Endothelial cell (in vitro differentiated cells): ENCODE measurements around the gene SMIM26. TPM values are rescaled to one million over a fixed set of nuclear protein-coding genes. Genes with fewer than 3 reads are reported as not detected.
"Not testable (repeated sequence)": the region's sequence is repeated elsewhere in the genome, so short reads cannot be mapped to it uniquely, and the experiment has no call there.

Experiments
- DNase-seq: peaks from one replicate; pipeline ENCODE4 v3.0.0; 2021; ENCODE audit warnings: low spot score
- H3K27ac Mint-ChIP-seq: one replicate; pipeline ENCODE4 v1.8.0; 2021; ENCODE audit warnings: mixed read lengths, inconsistent platforms; ENCODE audit not compliant: unreplicated experiment
- H3K27me3 Mint-ChIP-seq: one replicate; pipeline ENCODE4 v1.8.0; 2021; ENCODE audit warnings: mild to moderate bottlenecking, moderate library complexity, mixed read lengths, inconsistent platforms; ENCODE audit not compliant: unreplicated experiment
- H3K36me3 Mint-ChIP-seq: one replicate; pipeline ENCODE4 v1.8.0; 2021; ENCODE audit warnings: mild to moderate bottlenecking, low read depth, mixed read lengths, inconsistent platforms; ENCODE audit not compliant: unreplicated experiment
- H3K4me1 Mint-ChIP-seq: one replicate; pipeline ENCODE4 v1.8.0; 2021; ENCODE audit warnings: mild to moderate bottlenecking, mixed read lengths, inconsistent platforms; ENCODE audit not compliant: unreplicated experiment
- H3K4me3 Mint-ChIP-seq: one replicate; pipeline ENCODE4 v1.8.0; 2021; ENCODE audit warnings: mild to moderate bottlenecking, mixed read lengths, inconsistent platforms; ENCODE audit not compliant: unreplicated experiment
- H3K9me3 Mint-ChIP-seq: one replicate; pipeline ENCODE4 v1.8.0; 2021; ENCODE audit warnings: mixed read lengths, inconsistent platforms; ENCODE audit not compliant: unreplicated experiment
- long read RNA-seq: library from polyadenylated mRNA; unstranded; transcript quantifications from one replicate; pipeline ENCODE4 v2.0.0, GENCODE V29; 2020; ENCODE audit not compliant: unreplicated experiment
- total RNA-seq: library from RNA; stranded (reverse); fragmentation: NEBNext Ultra II Directional; extraction: Animal tissue kit (Norgen Biotek cat#: 25700); gene quantifications from one replicate; pipeline ENCODE4 v1.2.1, GENCODE V29; 2021; ENCODE audit not compliant: unreplicated experiment
- TF ChIP-seq, protein P1 (sequence below): fragments of 200-600 bp; sonication (generic); IDR thresholded peaks from one replicate; pipeline ENCODE4 v1.5.0; 2021; ENCODE audit warnings: antibody characterized with exemption; ENCODE audit not compliant: unreplicated experiment

The SMIM26 gene, protein sequence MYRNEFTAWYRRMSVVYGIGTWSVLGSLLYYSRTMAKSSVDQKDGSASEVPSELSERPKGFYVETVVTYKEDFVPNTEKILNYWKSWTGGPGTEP
- 41.0 TPM for total RNA-seq
- long read RNA-seq, transcript SMIM26-202 (2 exons, 575 nt) = major isoform, 16 of 19 reads
- long read RNA-seq, partial matches to known transcripts = 0 of 19 reads
- long read RNA-seq, other reads (novel, unspliced or antisense) = 0 of 19 reads

DNA sequence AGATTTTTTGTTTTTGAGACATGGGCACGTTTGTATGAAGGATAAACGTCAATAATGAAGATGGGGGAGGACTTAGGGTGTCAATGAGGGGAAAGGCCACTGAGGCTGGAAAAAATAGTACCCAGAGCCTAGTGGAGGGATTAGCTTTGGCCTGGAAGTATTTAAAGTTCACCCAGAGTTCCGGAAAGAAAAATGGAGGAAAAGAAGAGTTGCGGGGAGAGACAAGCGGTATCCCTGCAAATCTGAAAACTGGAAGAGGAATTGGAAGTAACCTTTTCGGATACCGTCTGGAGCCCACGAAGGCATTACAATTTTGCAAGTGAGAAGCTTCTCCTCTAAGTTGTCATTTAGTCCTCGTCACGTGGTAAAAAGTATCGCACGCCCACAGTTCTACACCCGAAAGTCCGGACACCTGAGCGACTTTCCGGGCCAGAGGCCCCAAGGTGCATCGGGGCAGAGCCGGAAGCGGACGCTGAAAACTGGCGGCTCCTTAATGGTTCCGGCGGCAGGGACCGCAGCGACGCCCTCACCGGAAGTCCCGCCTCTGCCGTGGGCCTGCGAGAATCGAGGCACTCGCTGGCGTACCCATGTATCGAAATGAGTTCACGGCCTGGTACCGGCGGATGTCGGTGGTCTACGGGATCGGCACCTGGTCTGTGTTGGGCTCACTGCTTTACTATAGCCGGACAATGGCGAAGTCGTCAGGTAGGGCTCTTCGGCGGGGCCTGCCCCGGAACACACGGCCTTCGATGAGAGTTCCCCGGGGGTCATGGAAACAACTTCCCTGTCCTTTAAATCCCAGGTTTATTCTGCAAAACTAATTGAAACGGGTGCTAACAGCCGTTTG, at the start of gene SMIM26:
SMIM26 (plus strand) TSS at position 541 of the 847 bp plus-strand sequence; CDS start at position 588, 47 bp downstream.
- Mint-ChIP-seq H3K4me1 (peaks cover 13% of the 10 kb centered on the region), H3K36me3 (peaks cover 19% of the 10 kb centered on the region), H3K27me3 (peaks cover 10% of the 10 kb centered on the region), H3K27ac (peak within 1 kb of the TSS; percentile 96), H3K4me3 (peak within 1 kb of the TSS; percentile 98), H3K9me3 (peaks cover 6% of the 10 kb centered on the region)
- TF ChIP-seq, protein P1, sequence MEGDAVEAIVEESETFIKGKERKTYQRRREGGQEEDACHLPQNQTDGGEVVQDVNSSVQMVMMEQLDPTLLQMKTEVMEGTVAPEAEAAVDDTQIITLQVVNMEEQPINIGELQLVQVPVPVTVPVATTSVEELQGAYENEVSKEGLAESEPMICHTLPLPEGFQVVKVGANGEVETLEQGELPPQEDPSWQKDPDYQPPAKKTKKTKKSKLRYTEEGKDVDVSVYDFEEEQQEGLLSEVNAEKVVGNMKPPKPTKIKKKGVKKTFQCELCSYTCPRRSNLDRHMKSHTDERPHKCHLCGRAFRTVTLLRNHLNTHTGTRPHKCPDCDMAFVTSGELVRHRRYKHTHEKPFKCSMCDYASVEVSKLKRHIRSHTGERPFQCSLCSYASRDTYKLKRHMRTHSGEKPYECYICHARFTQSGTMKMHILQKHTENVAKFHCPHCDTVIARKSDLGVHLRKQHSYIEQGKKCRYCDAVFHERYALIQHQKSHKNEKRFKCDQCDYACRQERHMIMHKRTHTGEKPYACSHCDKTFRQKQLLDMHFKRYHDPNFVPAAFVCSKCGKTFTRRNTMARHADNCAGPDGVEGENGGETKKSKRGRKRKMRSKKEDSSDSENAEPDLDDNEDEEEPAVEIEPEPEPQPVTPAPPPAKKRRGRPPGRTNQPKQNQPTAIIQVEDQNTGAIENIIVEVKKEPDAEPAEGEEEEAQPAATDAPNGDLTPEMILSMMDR = no peak
- DNase-seq = peak; percentile 83

DNA sequence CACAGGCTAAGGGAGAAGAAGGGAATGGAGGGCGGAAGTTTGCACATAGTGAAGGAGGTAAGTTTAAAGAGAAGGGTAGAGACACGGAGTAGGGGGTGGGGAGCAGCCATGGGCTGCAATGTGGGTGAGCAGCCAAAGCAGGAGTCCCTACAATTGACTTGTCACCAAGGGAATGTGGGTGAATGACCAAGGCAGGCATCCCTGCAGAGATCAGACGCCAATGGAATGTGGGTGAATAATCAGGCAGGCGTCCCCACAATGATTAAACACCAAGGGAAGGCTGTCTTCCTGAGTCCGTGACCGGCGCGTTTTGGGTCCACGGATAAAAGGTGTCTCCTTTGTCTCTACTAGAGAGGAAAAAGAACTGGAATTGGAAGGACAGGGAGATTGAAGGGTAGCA, 45.2 kb upstream of the SMIM26 start:
- DNase-seq, H3K9me3 Mint-ChIP-seq, H3K4me3 Mint-ChIP-seq, H3K27ac Mint-ChIP-seq, H3K4me1 Mint-ChIP-seq, H3K27me3 Mint-ChIP-seq: not testable (repeated sequence)
- H3K36me3 Mint-ChIP-seq = peaks cover 16% of the 10 kb centered on the region

DNA sequence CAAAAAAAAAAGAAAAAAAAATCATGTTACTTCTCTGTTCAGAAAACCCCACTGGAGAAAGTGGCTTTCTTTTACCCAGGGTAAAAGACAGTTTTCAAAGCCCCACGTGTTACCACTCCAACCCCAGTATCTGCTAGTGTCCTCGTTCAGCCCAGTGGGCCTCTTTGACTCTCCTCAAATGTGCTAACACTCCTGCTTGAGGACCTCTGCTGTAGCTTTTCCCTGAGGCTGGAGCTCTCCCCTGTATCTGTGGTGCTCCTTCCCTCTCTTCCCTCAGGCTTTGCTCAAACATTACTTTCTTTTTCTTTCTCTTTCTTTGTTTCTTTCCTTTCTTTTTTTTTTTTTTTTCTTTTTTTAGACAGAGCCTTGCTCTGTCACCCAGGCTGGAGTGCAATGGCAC, 44.2 kb upstream of the SMIM26 start:
- H3K9me3 Mint-ChIP-seq = no peaks in the 10 kb centered on the region
- H3K4me1 Mint-ChIP-seq = no peaks in the 10 kb centered on the region
- no peak overlapping the region for H3K27ac Mint-ChIP-seq
- TF ChIP-seq, protein P1 = no peak
- no peak for DNase-seq
- H3K36me3 Mint-ChIP-seq = peaks cover 22% of the 10 kb centered on the region
- H3K4me3 Mint-ChIP-seq = no peak overlapping the region
- H3K27me3 Mint-ChIP-seq = no peaks in the 10 kb centered on the region

DNA sequence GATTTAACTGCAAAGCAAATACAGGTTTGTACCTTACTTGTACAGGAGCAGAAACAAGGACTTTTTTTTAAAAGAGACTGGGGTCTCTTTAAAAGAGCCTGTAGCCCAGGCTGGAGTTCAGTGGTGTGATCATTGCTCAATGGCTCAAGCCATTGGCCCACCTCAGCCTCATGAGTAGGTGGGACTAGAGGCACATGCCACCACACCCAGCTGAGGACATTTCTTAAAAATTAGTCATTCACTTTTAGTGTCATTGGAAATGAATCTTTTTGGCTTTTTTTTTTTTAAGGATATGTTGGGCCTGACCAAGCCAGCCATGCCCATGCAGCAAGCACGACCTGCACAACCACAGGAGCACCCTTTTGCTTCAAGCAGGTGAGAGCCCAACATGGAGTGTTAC, 42.6 kb upstream of the SMIM26 start:
- DNase-seq = no peak
- H3K36me3 Mint-ChIP-seq = peaks cover 36% of the 10 kb centered on the region

DNA sequence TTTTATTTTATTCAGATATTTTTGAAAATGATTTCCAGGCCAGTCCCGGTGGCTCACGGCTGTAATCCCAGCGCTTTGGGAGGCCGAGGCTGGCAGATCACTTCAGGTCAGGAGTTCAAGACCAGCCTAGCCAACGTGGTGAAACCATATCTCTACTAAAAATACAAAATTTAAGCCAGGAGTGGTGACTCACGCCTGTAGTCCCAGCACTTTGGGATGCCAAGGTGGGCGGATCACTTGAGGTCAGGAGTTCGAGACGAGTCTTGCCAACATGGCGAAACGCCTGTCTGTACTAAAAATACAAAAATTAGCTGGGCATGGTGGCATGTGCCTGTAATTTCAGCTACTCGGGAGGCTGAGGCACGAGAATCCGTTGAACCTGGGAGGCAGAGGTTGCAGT, 40.5 kb upstream of the SMIM26 start:
- DNase-seq, H3K27ac Mint-ChIP-seq, H3K27me3 Mint-ChIP-seq, H3K4me1 Mint-ChIP-seq, H3K9me3 Mint-ChIP-seq, H3K4me3 Mint-ChIP-seq: not testable (repeated sequence)
- peaks cover 41% of the 10 kb centered on the region for H3K36me3 Mint-ChIP-seq

More for the DNA sequence above, 42.6 kb upstream of the SMIM26 start:
- Mint-ChIP-seq H3K9me3 (no peaks in the 10 kb centered on the region), H3K4me3 (no peak overlapping the region), H3K27me3 (no peaks in the 10 kb centered on the region), H3K4me1 (no peaks in the 10 kb centered on the region), H3K27ac (no peak overlapping the region)
- TF ChIP-seq, protein P1 = no peak

DNA sequence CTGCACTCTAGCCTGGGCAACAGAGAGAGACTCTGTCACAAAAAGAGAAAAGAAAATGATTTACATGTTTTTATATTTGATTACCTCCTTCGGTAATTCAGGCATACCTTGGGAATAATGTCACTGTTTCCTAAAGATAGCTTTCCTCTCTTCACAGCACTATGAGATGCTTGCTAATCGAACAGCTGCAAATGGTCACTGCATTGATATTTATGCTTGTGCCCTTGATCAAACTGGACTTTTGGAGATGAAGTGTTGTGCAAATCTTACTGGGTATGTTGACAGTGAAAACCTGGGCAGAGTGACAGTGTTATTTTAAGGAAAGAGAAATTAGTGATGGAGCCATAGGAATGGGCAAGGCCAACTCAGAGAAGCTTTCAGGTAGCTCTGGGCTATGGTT, 39.9 kb upstream of the SMIM26 start:
- H3K4me1 Mint-ChIP-seq = no peaks in the 10 kb centered on the region
- H3K27ac Mint-ChIP-seq = no peak overlapping the region
- H3K36me3 Mint-ChIP-seq = peaks cover 46% of the 10 kb centered on the region
- H3K9me3 Mint-ChIP-seq = no peaks in the 10 kb centered on the region
- no peak for DNase-seq
- H3K27me3 Mint-ChIP-seq = no peaks in the 10 kb centered on the region
- TF ChIP-seq, protein P1 = no peak
- H3K4me3 Mint-ChIP-seq = no peak overlapping the region
